SK-N-SH (cell line): ENCODE measurements around the gene NLGN1. TPM values are rescaled to one million over a fixed set of nuclear protein-coding genes. Genes with fewer than 3 reads are reported as not detected.

Source experiments
- CTCF ChIA-PET: fragments of 300-600, 350-600 bp; formaldehyde crosslinking; extraction: SDS; loops from one replicate; lab custom pipeline; 2021; lab: Yijun Ruan, JAX
- POLR2A ChIA-PET: fragments of 350-600 bp; sonication (Branson Sonifier 250); formaldehyde crosslinking; extraction: SDS; loops from one replicate; lab custom pipeline; 2020; ENCODE audit warnings: antibody characterized with exemption, inconsistent platforms; lab: Yijun Ruan, JAX
- DNase-seq: peaks from one replicate; pipeline ENCODE4 v3.0.0; 2012
- H2AFZ ChIP-seq: fragments of 200-600 bp; sonication (generic); 2 replicates; pipeline ENCODE4 v1.8.1; 2016; ENCODE audit warnings: antibody characterized with exemption, mild to moderate bottlenecking, low read depth
- H3F3A ChIP-seq: fragments of 200-600 bp; sonication (generic); replicated peaks from 2 replicates; pipeline ENCODE3; 2016; ENCODE audit warnings: antibody characterized with exemption, mild to moderate bottlenecking; ENCODE audit not compliant: insufficient read depth
- H3K27ac ChIP-seq, 2 experiments: fragments of 200-500 bp in 1 of 2; fragments of 200-600 bp in 1 of 2; sonication (Bioruptor generic) in 1 of 2; sonication (generic), shearing (Covaris generic) in 1 of 2; 2 replicates each; pipeline versions ENCODE4 v1.5.1 to v1.6.1; 2014 to 2016; ENCODE audit warnings: low read depth in 2 of 2, inconsistent platforms in 1 of 2, low read length in 1 of 2, mild to moderate bottlenecking in 1 of 2, mixed read lengths in 1 of 2
- H3K27me3 ChIP-seq: fragments of 200-600 bp; sonication (generic), shearing (Covaris generic); 2 replicates; pipeline ENCODE4 v1.6.1; 2016; ENCODE audit warnings: mixed run types; ENCODE audit not compliant: insufficient read depth
- H3K36me3 ChIP-seq, 2 experiments: fragments of 200-500 bp in 1 of 2; fragments of 200-600 bp in 1 of 2; sonication (Bioruptor generic) in 1 of 2; sonication (generic) in 1 of 2; replicated peaks in 1 of 2; 2 replicates each; pipeline versions ENCODE3 to v1.5.1; 2014 to 2016; ENCODE audit warnings: low read length in 1 of 2, mild to moderate bottlenecking in 1 of 2; ENCODE audit not compliant: insufficient read depth in 2 of 2, control insufficient read depth in 1 of 2
- H3K4me1 ChIP-seq, 2 experiments: fragments of 200-500 bp in 1 of 2; fragments of 200-600 bp in 1 of 2; sonication (Bioruptor generic) in 1 of 2; sonication (generic), shearing (Covaris generic) in 1 of 2; 2 replicates each; pipeline versions ENCODE4 v1.5.1 to v1.6.1; 2014 to 2016; ENCODE audit warnings: low read depth in 1 of 2, low read length in 1 of 2, mixed run types in 1 of 2; ENCODE audit not compliant: insufficient read depth in 2 of 2, control insufficient read depth in 1 of 2
- H3K4me2 ChIP-seq: fragments of 200-600 bp; sonication (generic), shearing (Covaris generic); 2 replicates; pipeline ENCODE4 v1.6.1; 2017; ENCODE audit warnings: mixed run types
- H3K4me3 ChIP-seq, 2 experiments: fragments of 200-500 bp in 1 of 2; fragments of 200-600 bp in 1 of 2; sonication (Bioruptor generic) in 1 of 2; sonication (generic), shearing (Covaris generic) in 1 of 2; 2 replicates each; pipeline versions ENCODE4 v1.5.1 to v1.8.1; 2014 to 2016; ENCODE audit warnings: low read depth in 2 of 2, inconsistent platforms in 1 of 2, low read length in 1 of 2, mild to moderate bottlenecking in 1 of 2, mixed read lengths in 1 of 2, moderate library complexity in 1 of 2
- H3K79me2 ChIP-seq: fragments of 200-600 bp; sonication (generic); 2 replicates; pipeline ENCODE4 v1.8.1; 2017; ENCODE audit warnings: mild to moderate bottlenecking; ENCODE audit not compliant: insufficient read depth
- H3K9ac ChIP-seq: fragments of 200-600 bp; sonication (generic); 2 replicates; pipeline ENCODE4 v1.6.1; 2017; ENCODE audit warnings: mixed run types
- H3K9me2 ChIP-seq: fragments of 200-600 bp; sonication (generic); 2 replicates; pipeline ENCODE4 v1.6.1; 2017; ENCODE audit warnings: mixed run types
- H3K9me3 ChIP-seq: fragments of 200-600 bp; sonication (generic); 2 replicates; pipeline ENCODE4 v1.6.1; 2017; ENCODE audit warnings: mixed run types, mild to moderate bottlenecking, moderate library complexity
- H4K20me1 ChIP-seq: fragments of 200-600 bp; sonication (generic); 2 replicates; pipeline ENCODE4 v1.6.1; 2017; ENCODE audit warnings: mild to moderate bottlenecking, mixed run types; ENCODE audit not compliant: insufficient read depth
- EP300 ChIP-seq, 2 experiments: IDR thresholded peaks; 2 replicates each; pipeline versions ENCODE4 v1.4.0 to v1.6.1; 2012; ENCODE audit warnings: borderline replicate concordance in 1 of 2, low read depth in 1 of 2, low read length in 1 of 2
- EZH2phosphoT487 ChIP-seq: fragments of 200-600 bp; sonication (generic); IDR thresholded peaks from 2 replicates; pipeline ENCODE4 v1.6.1; 2017; ENCODE audit warnings: low read depth, mixed run types, mild to moderate bottlenecking, antibody characterized with exemption, moderate library complexity, borderline replicate concordance
- FOSL2 ChIP-seq: IDR thresholded peaks from 2 replicates; pipeline ENCODE4 v1.4.0; 2012; ENCODE audit warnings: low read depth, mild to moderate bottlenecking, moderate library complexity, borderline replicate concordance
- FOXJ3 ChIP-seq: sonication (generic); formaldehyde crosslinking; IDR thresholded peaks from 2 replicates; pipeline ENCODE4 v1.5.1; 2020; ENCODE audit warnings: mild to moderate bottlenecking, missing genetic modification reagents
- FOXM1 ChIP-seq: IDR thresholded peaks from 2 replicates; pipeline ENCODE4 v1.4.0; 2012; ENCODE audit warnings: low read depth, mild to moderate bottlenecking
- GABPA ChIP-seq: IDR thresholded peaks from 2 replicates; pipeline ENCODE4 v1.4.0; 2012; ENCODE audit warnings: low read depth, mild to moderate bottlenecking
- GATA2 ChIP-seq: sonication (generic); formaldehyde crosslinking; IDR thresholded peaks from 2 replicates; pipeline ENCODE4 v1.5.0; 2020; ENCODE audit warnings: mild to moderate bottlenecking, missing genetic modification reagents
- MXI1 ChIP-seq: IDR thresholded peaks from 2 replicates; pipeline ENCODE4 v1.6.1; 2012; ENCODE audit warnings: mild to moderate bottlenecking, low read depth, low read length, improper control_type of control experiment
- NFIC ChIP-seq: IDR thresholded peaks from 2 replicates; pipeline ENCODE4 v1.4.0; 2012; ENCODE audit warnings: borderline replicate concordance
- RAD21 ChIP-seq: IDR thresholded peaks from 2 replicates; pipeline ENCODE4 v1.6.1; 2012; ENCODE audit warnings: mild to moderate bottlenecking, low read length
- RCOR1 ChIP-seq: fragments of 150-350 bp; IDR thresholded peaks from 2 replicates; pipeline ENCODE4 v1.6.1; 2017; ENCODE audit warnings: antibody characterized with exemption, low read length
- SIN3A ChIP-seq: IDR thresholded peaks from 2 replicates; pipeline ENCODE4 v1.6.1; 2012; ENCODE audit warnings: low read depth, mild to moderate bottlenecking, low read length, moderate library complexity, borderline replicate concordance
- TAF1 ChIP-seq: IDR thresholded peaks from 2 replicates; pipeline ENCODE4 v1.6.1; 2012; ENCODE audit warnings: low read depth, mild to moderate bottlenecking, low read length, moderate library complexity, borderline replicate concordance
- TCF12 ChIP-seq: IDR thresholded peaks from 2 replicates; pipeline ENCODE4 v1.4.0; 2012
- TEAD4 ChIP-seq: IDR thresholded peaks from 2 replicates; pipeline ENCODE4 v1.4.0; 2012; ENCODE audit warnings: mild to moderate bottlenecking, borderline replicate concordance; ENCODE audit not compliant: insufficient read depth
- polyA plus RNA-seq, 3 experiments: library from polyadenylated mRNA; depleted of rRNA; stranded (reverse); fragments of >200 nt; gene quantifications; 2 replicates each; pipeline ENCODE4 v1.2.3, GENCODE V29; 2012
- TF ChIP-seq, protein P1 (sequence below): fragments of 150-350 bp; IDR thresholded peaks from 2 replicates; pipeline ENCODE4 v1.6.1; 2016; ENCODE audit warnings: mild to moderate bottlenecking, low read depth, low read length
- TF ChIP-seq, protein P2 (sequence below): IDR thresholded peaks from 2 replicates; pipeline ENCODE4; 2012
- TF ChIP-seq, protein P3 (sequence below): IDR thresholded peaks from 2 replicates; pipeline ENCODE4 v1.4.0; 2012; ENCODE audit warnings: low read depth
- TF ChIP-seq, protein P4 (sequence below): IDR thresholded peaks from 2 replicates; pipeline ENCODE4 v1.4.0; 2012; ENCODE audit warnings: low read depth, borderline replicate concordance
- TF ChIP-seq, protein P5 (sequence below): fragments of 150-350 bp; IDR thresholded peaks from 2 replicates; pipeline ENCODE4 v1.6.1; 2017; ENCODE audit warnings: antibody characterized with exemption, low read length, low read depth, borderline replicate concordance

The NLGN1 gene
- polyA plus RNA-seq, 1 of the 3 experiments (the other 2 are of a cell fraction): 1.5 TPM

DNA sequence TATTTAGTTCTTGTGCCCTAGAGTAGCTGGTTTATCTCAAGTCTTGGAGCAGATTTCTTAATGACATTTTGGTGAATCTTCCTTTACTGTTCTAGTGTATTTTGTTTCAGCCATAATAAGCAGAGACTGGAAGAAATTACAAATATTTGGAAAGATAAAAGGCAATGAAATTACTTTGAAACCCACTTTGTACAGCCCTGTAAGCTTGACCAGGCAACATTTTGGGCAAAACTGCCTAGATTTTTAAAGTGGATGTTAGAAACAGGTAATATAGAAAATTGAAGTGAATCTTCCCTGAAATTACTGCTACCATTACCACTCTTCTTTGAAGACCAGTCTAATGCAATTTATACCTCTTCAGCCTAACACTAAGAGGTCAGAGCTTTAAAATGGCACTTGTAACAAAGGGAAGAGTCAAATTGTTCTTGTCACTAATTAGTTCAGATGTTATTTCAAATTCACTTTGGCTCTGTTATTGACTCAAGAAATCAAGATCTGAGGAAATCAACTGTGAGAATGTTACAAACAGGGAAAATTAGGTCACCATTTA lies 589.4 kb downstream of the NLGN1 start:
- no peak overlapping the region for H3K4me2 ChIP-seq
- CTCF ChIA-PET: no interaction called here
- no peak overlapping the region for H3K27ac ChIP-seq
- no peak for TF ChIP-seq TAF1
- no peak for TF ChIP-seq FOSL2
- TF ChIP-seq, protein P1, sequence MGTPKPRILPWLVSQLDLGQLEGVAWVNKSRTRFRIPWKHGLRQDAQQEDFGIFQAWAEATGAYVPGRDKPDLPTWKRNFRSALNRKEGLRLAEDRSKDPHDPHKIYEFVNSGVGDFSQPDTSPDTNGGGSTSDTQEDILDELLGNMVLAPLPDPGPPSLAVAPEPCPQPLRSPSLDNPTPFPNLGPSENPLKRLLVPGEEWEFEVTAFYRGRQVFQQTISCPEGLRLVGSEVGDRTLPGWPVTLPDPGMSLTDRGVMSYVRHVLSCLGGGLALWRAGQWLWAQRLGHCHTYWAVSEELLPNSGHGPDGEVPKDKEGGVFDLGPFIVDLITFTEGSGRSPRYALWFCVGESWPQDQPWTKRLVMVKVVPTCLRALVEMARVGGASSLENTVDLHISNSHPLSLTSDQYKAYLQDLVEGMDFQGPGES: no peak
- TF ChIP-seq, protein P2, sequence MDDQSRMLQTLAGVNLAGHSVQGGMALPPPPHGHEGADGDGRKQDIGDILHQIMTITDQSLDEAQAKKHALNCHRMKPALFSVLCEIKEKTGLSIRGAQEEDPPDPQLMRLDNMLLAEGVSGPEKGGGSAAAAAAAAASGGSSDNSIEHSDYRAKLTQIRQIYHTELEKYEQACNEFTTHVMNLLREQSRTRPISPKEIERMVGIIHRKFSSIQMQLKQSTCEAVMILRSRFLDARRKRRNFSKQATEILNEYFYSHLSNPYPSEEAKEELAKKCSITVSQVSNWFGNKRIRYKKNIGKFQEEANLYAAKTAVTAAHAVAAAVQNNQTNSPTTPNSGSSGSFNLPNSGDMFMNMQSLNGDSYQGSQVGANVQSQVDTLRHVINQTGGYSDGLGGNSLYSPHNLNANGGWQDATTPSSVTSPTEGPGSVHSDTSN: no peak
- no peak for TF ChIP-seq MXI1
- TF ChIP-seq RAD21: no peak
- TF ChIP-seq EZH2phosphoT487: no peak
- no peak for TF ChIP-seq EP300 (IDR thresholded peaks at IDR 0.05; ENCODE audit: borderline replicate concordance in 1 of 2, low read depth in 1 of 2, low read length in 1 of 2)
- TF ChIP-seq NFIC: no peak
- TF ChIP-seq GABPA: no peak
- TF ChIP-seq FOXM1: no peak
- TF ChIP-seq, protein P3, sequence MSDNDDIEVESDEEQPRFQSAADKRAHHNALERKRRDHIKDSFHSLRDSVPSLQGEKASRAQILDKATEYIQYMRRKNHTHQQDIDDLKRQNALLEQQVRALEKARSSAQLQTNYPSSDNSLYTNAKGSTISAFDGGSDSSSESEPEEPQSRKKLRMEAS: no peak
- TF ChIP-seq, protein P4, sequence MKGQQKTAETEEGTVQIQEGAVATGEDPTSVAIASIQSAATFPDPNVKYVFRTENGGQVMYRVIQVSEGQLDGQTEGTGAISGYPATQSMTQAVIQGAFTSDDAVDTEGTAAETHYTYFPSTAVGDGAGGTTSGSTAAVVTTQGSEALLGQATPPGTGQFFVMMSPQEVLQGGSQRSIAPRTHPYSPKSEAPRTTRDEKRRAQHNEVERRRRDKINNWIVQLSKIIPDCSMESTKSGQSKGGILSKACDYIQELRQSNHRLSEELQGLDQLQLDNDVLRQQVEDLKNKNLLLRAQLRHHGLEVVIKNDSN: no peak
- no peak for TF ChIP-seq TEAD4
- no peak for TF ChIP-seq TCF12
- TF ChIP-seq, protein P5, sequence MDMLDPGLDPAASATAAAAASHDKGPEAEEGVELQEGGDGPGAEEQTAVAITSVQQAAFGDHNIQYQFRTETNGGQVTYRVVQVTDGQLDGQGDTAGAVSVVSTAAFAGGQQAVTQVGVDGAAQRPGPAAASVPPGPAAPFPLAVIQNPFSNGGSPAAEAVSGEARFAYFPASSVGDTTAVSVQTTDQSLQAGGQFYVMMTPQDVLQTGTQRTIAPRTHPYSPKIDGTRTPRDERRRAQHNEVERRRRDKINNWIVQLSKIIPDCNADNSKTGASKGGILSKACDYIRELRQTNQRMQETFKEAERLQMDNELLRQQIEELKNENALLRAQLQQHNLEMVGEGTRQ: no peak
- no peak for TF ChIP-seq GATA2 (CRISPR knock-in tag)
- TF ChIP-seq SIN3A: no peak
- TF ChIP-seq RCOR1: no peak
- TF ChIP-seq FOXJ3 (CRISPR knock-in tag): no peak
- POLR2A ChIA-PET: no interaction called here
- DNase-seq: no peak
- H3K79me2 ChIP-seq: no peaks in the 10 kb centered on the region
- H4K20me1 ChIP-seq: no peaks in the 10 kb centered on the region
- H3K9ac ChIP-seq: no peak overlapping the region
- H3K9me3 ChIP-seq: no peaks in the 10 kb centered on the region
- H3K9me2 ChIP-seq: no peaks in the 10 kb centered on the region
- no peaks in the 10 kb centered on the region for H3K4me1 ChIP-seq
- H3K4me3 ChIP-seq: no peak overlapping the region
- H3K27me3 ChIP-seq: no peaks in the 10 kb centered on the region
- H3K36me3 ChIP-seq: no peaks in the 10 kb centered on the region
- H3F3A ChIP-seq: peaks cover 7% of the 10 kb centered on the region
- no peak overlapping the region for H2AFZ ChIP-seq
